Measurements from ENCODE around the gene MIPEP. TPM values are rescaled to one million over a fixed set of nuclear protein-coding genes. Genes with fewer than 3 reads are reported as not detected.

MIPEP gene
- total RNA-seq, 2 donors from 2014 or later: 4.0 to 14.6 TPM

DNA sequence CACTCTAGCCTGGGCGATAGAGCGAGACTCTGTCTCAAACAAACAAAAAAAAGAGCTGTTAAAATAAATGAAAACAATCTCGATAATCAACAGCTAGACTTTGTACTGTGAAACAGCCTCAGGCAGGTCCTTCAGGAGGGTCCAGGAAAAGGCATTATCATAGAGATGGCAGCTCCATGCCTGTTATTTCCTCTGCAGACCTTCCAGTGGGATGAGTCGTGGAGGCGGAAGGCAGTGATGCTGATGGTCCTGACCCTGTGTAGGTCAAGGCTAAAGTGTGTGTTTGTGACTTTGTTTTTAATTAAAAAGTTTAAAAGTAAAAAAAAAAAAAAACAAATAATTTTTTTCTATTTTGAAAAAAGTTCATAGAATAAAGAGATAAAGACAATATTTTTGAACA, 201.6 kb downstream of the MIPEP start:
- H3K4me1 Mint-ChIP-seq: no peaks in the 10 kb centered on the region
- H3K4me3 Mint-ChIP-seq: no peak overlapping the region
- peaks cover 4% of the 10 kb centered on the region for H3K9me3 Mint-ChIP-seq
- ATAC-seq (replicated peaks): no peak
- H3K36me3 Mint-ChIP-seq (ENCODE audit: low read depth): no peaks in the 10 kb centered on the region
- no peaks in the 10 kb centered on the region for H3K27me3 Mint-ChIP-seq
- H3K27ac Mint-ChIP-seq: no peak overlapping the region

DNA sequence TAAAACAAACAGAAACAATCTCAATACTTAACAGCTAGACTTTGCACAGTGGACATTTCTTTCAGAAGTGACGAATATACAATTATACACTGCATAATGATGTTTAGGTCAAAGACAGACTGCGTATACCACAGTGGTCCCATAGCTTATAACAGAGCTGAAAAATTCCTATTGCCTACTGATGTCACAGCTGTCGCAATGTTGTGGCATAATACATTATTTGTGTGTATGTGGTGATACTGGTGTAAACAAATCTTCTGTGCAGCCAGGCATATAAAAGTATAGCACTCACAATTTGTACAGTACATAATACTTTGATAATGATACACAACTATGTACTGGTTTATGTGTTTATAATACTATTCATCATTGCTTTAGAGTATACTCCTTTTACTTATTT, 202.3 kb downstream of the MIPEP start:
- H3K36me3 Mint-ChIP-seq (ENCODE audit: low read depth): no peaks in the 10 kb centered on the region

DNA sequence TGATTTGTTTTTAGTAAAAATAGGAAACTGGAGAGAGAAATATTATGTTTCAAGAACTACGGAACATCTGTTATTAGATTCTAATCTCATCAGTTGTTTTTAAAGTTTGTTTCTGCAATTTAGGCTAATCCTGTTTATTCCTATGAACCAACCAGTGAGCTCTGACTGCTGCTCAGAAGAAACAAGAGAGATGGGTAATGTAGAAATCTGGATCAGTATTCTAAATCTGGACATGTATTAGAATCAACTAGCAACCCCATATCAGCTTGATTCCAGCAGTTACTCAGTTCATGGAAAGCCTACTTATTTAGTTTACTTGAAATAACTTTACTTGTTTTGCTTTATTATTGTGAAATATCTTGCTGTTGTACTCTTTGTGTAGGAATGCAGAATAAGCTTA, 203.8 kb downstream of the MIPEP start:
- H3K27me3 Mint-ChIP-seq: no peaks in the 10 kb centered on the region
- peaks cover 4% of the 10 kb centered on the region for H3K9me3 Mint-ChIP-seq
- H3K27ac Mint-ChIP-seq: no peak overlapping the region
- H3K36me3 Mint-ChIP-seq (ENCODE audit: low read depth): no peaks in the 10 kb centered on the region
- ATAC-seq (replicated peaks): no peak
- H3K4me3 Mint-ChIP-seq: no peak overlapping the region
- no peaks in the 10 kb centered on the region for H3K4me1 Mint-ChIP-seq

More for the DNA sequence above, 202.3 kb downstream of the MIPEP start:
- ATAC-seq (replicated peaks): no peak
- H3K27me3 Mint-ChIP-seq: no peaks in the 10 kb centered on the region
- no peak overlapping the region for H3K27ac Mint-ChIP-seq
- H3K4me3 Mint-ChIP-seq: no peak overlapping the region
- H3K4me1 Mint-ChIP-seq: no peaks in the 10 kb centered on the region
- H3K9me3 Mint-ChIP-seq: peaks cover 4% of the 10 kb centered on the region

DNA sequence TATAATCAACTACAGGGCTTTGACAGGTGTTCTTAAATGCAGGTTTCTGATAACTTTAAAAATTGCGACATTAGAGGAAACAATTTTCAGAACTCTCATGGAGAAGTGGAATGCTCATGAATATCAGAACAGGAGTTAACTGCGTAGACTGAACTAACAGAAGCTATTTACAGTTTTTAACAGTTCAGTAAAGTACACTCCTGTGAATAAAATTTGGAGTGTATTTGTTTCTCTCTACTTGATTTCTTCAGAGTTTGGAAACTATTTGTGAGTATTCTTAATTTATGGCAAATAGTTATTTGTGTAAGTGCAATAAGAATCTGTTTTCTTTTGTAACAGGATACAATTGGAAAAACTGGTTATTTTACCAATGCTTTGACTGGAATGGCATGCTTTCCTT, 204.6 kb downstream of the MIPEP start:
- Mint-ChIP-seq H3K27me3 (no peaks in the 10 kb centered on the region), H3K36me3 (ENCODE audit: low read depth) (no peaks in the 10 kb centered on the region), H3K27ac (no peak overlapping the region), H3K9me3 (peaks cover 4% of the 10 kb centered on the region), H3K4me1 (no peaks in the 10 kb centered on the region), H3K4me3 (no peak overlapping the region)
- no peak for ATAC-seq (replicated peaks)

DNA sequence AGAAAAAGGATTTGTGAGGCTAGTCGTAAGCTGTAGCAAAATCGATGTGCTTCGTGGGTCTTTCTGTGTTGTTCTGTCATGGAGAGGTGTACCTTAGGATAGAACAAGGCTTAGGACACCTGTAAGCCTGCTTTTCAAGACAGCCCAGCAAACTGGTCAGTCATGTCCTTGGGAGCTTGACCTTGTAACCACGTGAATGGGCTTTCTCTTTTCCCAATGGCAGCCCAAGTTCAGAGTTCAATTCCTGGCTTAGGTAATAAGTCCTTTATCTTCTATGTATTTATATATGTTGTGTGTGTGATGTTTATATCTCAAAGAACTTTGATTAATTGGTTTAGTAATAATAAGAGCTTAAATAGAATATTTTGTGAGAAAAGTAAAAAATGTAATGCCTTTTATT, 206.1 kb downstream of the MIPEP start:
- ATAC-seq (replicated peaks): no peak
- no peaks in the 10 kb centered on the region for H3K36me3 Mint-ChIP-seq (ENCODE audit: low read depth)
- H3K27ac Mint-ChIP-seq: no peak overlapping the region
- H3K4me3 Mint-ChIP-seq: no peak overlapping the region
- H3K4me1 Mint-ChIP-seq: peaks cover 6% of the 10 kb centered on the region
- H3K9me3 Mint-ChIP-seq: peaks cover 4% of the 10 kb centered on the region
- no peaks in the 10 kb centered on the region for H3K27me3 Mint-ChIP-seq

DNA sequence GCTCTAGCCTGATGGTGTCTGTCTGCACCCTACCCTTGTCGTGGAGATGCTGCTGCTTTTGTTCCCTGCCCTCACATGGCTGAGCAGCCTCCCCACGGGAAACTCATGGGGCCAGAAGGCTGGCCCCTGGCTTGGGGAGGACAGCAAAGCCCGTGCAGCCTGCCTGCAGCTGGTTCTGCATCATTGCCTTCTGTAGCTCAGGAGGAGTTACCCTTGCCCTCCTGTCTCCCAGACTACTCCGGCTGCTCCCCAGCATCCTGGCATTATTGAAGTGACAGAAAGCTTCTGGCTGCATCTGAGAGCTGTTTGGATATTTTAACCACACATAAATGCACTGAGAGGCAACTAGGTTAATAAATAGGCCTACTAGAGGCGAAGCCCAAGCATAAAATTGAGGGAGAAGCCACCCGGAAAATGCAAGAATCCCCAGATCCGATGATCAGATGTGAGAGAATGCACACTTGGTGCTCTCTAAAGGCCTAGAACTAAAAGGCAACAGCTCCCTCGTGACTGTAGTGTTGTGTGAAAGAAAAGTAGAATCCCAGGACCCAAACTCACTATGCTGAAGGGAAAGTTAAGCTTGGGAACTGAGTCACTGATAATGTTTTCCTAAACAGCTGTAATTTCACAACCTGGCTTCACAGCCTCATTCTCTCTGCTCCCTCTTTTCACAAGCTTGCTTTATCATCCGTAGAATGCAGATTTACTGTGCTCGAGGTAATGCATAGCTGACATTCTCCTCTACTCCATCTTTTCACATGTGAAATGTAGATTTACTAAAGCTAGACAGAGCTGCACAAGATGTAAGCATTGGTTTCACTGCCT, 208.1 kb downstream of the MIPEP start:
- Mint-ChIP-seq H3K4me1 (peaks cover 6% of the 10 kb centered on the region), H3K27me3 (peaks cover 6% of the 10 kb centered on the region), H3K36me3 (ENCODE audit: low read depth) (no peaks in the 10 kb centered on the region), H3K27ac (no peak overlapping the region), H3K4me3 (no peak overlapping the region), H3K9me3 (peaks cover 4% of the 10 kb centered on the region)
- ATAC-seq (replicated peaks): no peak

Other genes starting within 250 kb of the MIPEP start
- gene C1QTNF9B, start 8.1 kb upstream of the MIPEP start, total RNA-seq: not detected

All from activated T-helper 17 cell treated with anti-CD3 and anti-CD28 coated beads, Interleukin-2, amount 50 U/mL, for 72 hours (primary cell).